ENCODE data around the gene FOXA1.

FOXA1 gene

DNA sequence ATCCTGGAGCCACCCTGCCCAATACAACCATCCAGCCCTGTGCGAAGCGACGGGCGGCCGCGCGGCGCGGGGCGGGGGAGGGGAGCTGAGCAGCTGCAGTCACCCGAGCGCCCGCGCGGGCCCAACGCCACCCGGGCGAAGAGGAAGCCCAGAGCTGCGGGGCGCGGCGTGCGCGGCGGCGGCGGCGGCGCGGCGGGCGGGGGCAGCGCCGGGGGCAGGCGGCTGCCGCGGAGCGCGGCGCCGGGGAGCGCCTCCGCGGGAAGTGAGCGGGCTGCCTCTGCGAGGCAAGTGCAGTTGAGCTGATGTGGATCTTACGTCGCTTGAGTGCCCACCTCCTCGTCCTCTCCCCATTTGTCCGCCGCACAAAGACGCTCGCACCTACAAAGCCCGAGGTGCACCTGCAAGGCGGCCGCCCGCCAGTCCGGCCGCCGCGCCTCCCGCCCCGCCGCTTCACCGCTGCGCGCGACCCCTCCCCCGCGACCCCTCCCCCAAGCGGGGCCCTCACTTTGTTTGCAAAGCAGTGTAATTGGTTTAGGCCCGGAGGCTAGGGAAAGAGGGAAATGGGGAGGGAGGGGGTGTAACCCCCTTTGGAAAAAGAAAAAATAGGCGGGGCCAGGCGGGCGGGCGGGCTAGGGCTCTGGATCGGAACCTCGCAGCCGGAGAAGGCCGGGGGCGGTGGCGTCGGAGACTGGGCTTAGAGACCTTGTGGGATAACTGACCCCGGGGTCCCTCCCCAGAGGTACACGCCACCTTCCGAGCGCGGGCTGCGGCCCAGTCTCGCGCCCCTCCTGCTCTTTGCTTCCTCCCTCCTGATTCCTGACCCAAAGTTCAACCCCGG, at the start of gene FOXA1, which contains the start of gene TTC6:
TSS of gene FOXA1 (minus strand) at position 279 of the 838 bp plus-strand sequence. CDS start at position 2, 277 bp downstream.
TSS of gene TTC6 (plus strand) at position 659 of the 838 bp plus-strand sequence. CDS start 26,436 bp downstream, outside the sequence.
- no peaks in the 10 kb centered on the region for H3K9me3 ChIP-seq (ENCODE audit: control insufficient read depth, insufficient read depth, low read length)
- H3K36me3 ChIP-seq (ENCODE audit: control insufficient read depth, insufficient read depth, low read length) = no peaks in the 10 kb centered on the region
- H3K27ac ChIP-seq (ENCODE audit: low read length) = no peak within 1 kb of the TSS
- H3K4me3 ChIP-seq (ENCODE audit: low read length) = peak within 1 kb of the TSS; percentile 38; the same call in 1 of the 2 replicates
- H3K27me3 ChIP-seq (ENCODE audit: control insufficient read depth, insufficient read depth, low read length) = peaks cover 85% of the 10 kb centered on the region
- no CpG with 5 or more reads among the region's 92 CpGs for WGBS (ENCODE audit: insufficient coverage, insufficient read length)
- no peak for DNase-seq (ENCODE audit: low read depth, low spot score)
- peaks cover 9% of the 10 kb centered on the region for H3K4me1 ChIP-seq (ENCODE audit: control insufficient read depth, insufficient read depth, low read length)

DNA sequence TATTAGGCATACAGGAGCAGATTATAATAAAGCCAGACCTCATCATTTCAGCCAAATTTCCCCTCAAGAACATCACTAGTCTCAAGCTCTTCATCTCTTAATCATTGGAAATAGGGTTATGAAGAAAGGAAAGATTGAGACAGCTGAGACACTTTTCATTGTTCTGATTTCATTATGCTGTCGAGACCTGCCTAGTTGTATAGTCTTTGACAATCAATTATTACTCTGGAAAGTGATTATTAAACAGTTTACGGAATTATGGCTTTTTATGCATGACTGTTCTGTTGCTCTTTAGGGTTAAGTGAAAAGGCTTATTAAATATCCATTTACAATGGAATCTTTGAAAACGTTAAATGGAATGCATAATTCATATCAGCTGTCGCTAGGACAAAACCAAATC, 48.7 kb upstream of the FOXA1 start:
- Histone ChIP-seq H3K27me3 (ENCODE audit: control insufficient read depth, insufficient read depth, low read length) (no peaks in the 10 kb centered on the region), H3K27ac (ENCODE audit: low read length) (no peak overlapping the region), H3K9me3 (ENCODE audit: control insufficient read depth, insufficient read depth, low read length) (no peaks in the 10 kb centered on the region), H3K4me3 (ENCODE audit: low read length) (no peak overlapping the region), H3K36me3 (ENCODE audit: control insufficient read depth, insufficient read depth, low read length) (no peaks in the 10 kb centered on the region), H3K4me1 (ENCODE audit: control insufficient read depth, insufficient read depth, low read length) (no peaks in the 10 kb centered on the region)
- WGBS (ENCODE audit: insufficient coverage, insufficient read length) = no CpG with 5 or more reads among the region's 4 CpGs
- DNase-seq (ENCODE audit: low read depth, low spot score) = no peak

DNA sequence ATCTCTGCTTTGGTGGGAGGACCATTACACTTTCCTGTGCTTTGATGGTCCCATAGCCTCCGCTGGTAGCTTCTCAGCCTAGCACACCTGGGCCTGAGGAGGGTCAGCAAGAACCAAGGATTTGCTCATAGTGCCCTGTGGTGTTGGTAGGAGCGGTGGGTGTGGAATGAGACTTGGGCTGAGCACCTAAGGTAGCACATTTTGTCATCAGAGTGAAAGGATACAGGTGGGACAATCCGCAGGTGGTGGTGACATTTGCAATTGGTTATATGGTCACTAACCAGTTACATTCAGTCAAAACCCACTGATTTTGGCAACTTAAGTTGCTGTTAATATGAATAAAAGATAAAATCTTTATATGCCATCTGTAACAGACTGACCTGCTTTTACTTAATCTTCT, 47.1 kb upstream of the FOXA1 start:
- H3K9me3 ChIP-seq (ENCODE audit: control insufficient read depth, insufficient read depth, low read length) = no peaks in the 10 kb centered on the region
- H3K4me1 ChIP-seq (ENCODE audit: control insufficient read depth, insufficient read depth, low read length) = no peaks in the 10 kb centered on the region
- no peak for DNase-seq (ENCODE audit: low read depth, low spot score)
- no peak overlapping the region for H3K4me3 ChIP-seq (ENCODE audit: low read length)
- H3K36me3 ChIP-seq (ENCODE audit: control insufficient read depth, insufficient read depth, low read length) = no peaks in the 10 kb centered on the region
- H3K27ac ChIP-seq (ENCODE audit: low read length) = no peak overlapping the region
- no CpG with 5 or more reads among the region's 3 CpGs for WGBS (ENCODE audit: insufficient coverage, insufficient read length)
- H3K27me3 ChIP-seq (ENCODE audit: control insufficient read depth, insufficient read depth, low read length) = no peaks in the 10 kb centered on the region

DNA sequence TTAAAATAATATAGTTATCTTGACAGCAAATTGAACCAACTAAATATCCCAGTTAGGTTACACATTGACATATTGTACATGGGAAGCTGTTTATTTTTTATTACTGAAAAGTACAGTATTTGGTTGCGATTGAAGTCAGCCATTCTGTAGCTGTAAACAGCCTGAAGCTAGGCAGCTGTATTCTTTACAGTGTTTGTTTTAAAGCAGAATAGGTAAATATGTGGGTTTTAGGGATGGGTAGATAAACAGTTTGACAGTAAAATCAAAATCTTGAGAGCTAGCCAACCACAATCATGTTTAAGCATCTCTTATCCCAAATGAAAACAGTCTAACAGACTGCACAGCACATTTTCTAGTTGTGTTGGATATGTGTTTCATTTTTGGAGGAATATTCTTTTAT, 46.1 kb upstream of the FOXA1 start:
- DNase-seq (ENCODE audit: low read depth, low spot score) = no peak
- Histone ChIP-seq H3K27me3 (ENCODE audit: control insufficient read depth, insufficient read depth, low read length) (no peaks in the 10 kb centered on the region), H3K4me3 (ENCODE audit: low read length) (no peak overlapping the region), H3K9me3 (ENCODE audit: control insufficient read depth, insufficient read depth, low read length) (no peaks in the 10 kb centered on the region), H3K4me1 (ENCODE audit: control insufficient read depth, insufficient read depth, low read length) (no peaks in the 10 kb centered on the region), H3K27ac (ENCODE audit: low read length) (no peak overlapping the region), H3K36me3 (ENCODE audit: control insufficient read depth, insufficient read depth, low read length) (no peaks in the 10 kb centered on the region)
- WGBS (ENCODE audit: insufficient coverage, insufficient read length) = no CpG with 5 or more reads among the region's 1 CpG

DNA sequence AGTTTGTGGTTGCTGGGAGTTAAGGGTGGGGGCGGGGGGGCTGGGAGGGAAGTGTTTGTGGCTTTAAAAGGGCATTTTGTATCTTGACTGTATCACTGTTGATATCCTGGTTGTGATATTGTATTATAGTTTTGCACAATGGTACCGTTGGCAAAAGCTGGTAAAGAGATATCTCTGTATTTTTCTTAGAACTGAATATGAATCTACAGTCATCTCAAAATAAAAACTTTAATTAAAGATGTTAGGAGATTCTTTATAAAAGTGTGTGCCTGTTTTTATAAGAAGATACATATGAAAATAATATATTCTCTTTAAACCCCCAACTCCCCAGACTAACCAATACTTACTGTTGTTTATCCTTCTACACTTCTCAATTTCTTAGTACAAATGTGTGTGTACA, 43.5 kb upstream of the FOXA1 start:
- no peaks in the 10 kb centered on the region for H3K4me1 ChIP-seq (ENCODE audit: control insufficient read depth, insufficient read depth, low read length)
- H3K4me3 ChIP-seq (ENCODE audit: low read length) = no peak overlapping the region
- DNase-seq (ENCODE audit: low read depth, low spot score) = no peak
- H3K36me3 ChIP-seq (ENCODE audit: control insufficient read depth, insufficient read depth, low read length) = no peaks in the 10 kb centered on the region
- no CpG with 5 or more reads among the region's 2 CpGs for WGBS (ENCODE audit: insufficient coverage, insufficient read length)
- H3K9me3 ChIP-seq (ENCODE audit: control insufficient read depth, insufficient read depth, low read length) = no peaks in the 10 kb centered on the region
- no peaks in the 10 kb centered on the region for H3K27me3 ChIP-seq (ENCODE audit: control insufficient read depth, insufficient read depth, low read length)
- no peak overlapping the region for H3K27ac ChIP-seq (ENCODE audit: low read length)

DNA sequence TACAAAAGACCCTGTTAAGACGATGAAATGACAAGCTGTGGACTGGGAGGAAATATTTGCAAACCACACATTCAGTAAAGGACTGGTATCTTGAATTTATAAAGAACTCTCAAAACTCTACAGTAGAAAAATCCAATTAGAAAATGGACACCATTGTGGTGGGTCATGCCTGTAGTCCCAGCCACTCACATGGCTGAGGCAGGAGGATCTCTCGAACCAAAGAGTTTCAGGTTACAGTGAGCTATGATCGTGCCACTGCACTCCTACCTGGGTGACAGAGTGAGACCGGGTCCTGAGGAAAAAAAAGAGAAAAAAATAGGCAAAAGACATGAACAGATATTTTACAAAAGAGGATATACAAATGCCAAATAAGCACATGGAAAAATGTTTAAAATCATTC, 42.3 kb upstream of the FOXA1 start:
- DNase-seq (ENCODE audit: low read depth, low spot score) = no peak
- H3K27me3 ChIP-seq (ENCODE audit: control insufficient read depth, insufficient read depth, low read length) = no peaks in the 10 kb centered on the region
- H3K36me3 ChIP-seq (ENCODE audit: control insufficient read depth, insufficient read depth, low read length) = no peaks in the 10 kb centered on the region
- no peak overlapping the region for H3K4me3 ChIP-seq (ENCODE audit: low read length)
- H3K9me3 ChIP-seq (ENCODE audit: control insufficient read depth, insufficient read depth, low read length) = no peaks in the 10 kb centered on the region
- H3K27ac ChIP-seq (ENCODE audit: low read length) = no peak overlapping the region
- no peaks in the 10 kb centered on the region for H3K4me1 ChIP-seq (ENCODE audit: control insufficient read depth, insufficient read depth, low read length)
- no CpG with 5 or more reads among the region's 4 CpGs for WGBS (ENCODE audit: insufficient coverage, insufficient read length)

DNA sequence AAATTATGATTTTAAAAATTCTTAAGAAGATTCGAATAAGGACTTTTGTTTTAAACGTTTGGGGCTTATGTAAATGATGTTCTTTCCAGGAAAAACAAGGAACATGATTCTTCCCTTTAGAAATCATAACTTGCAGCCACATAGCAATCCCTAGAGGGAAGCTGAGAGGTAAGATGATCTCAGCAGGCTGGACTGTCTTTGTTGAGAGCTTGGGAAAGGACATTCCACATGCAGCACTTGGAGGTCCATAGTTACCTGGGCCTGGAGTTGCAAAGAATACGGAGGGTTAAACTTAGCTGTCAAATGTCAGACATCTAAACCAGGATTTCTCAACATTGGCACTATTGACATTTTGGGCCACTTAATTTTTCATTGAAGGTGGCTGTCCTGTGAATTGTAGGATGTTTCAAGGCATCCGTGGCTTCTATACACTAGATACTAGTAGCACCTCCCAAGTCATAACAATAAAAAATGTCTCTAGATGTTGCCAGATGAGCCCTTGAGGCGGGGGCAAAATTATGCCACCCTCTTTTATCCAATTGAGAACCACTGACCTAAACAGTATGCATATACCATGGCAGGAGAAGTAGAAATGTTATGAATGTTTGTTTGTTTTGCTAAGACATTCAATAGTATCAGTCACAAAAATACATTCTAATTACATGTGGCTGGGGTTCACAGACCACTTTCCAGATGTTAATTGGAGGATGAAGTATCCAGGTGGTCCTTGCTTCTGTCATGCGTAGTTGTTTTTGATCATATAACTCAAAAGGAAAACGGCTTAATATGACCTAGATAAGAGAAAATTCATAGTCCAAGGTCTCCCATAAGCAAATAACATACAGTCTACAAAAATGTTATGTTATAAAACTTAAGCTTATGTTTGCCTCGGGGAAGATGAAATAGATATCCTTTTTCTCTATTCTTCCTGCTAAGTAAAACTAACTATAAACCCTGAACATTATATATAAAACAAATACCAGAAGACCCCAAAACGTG, 30.8 kb upstream of the FOXA1 start:
- WGBS (ENCODE audit: insufficient coverage, insufficient read length) = no CpG with 5 or more reads among the region's 9 CpGs
- Histone ChIP-seq H3K4me1 (ENCODE audit: control insufficient read depth, insufficient read depth, low read length) (no peaks in the 10 kb centered on the region), H3K27me3 (ENCODE audit: control insufficient read depth, insufficient read depth, low read length) (peaks cover 22% of the 10 kb centered on the region; the same call in 1 of the 2 replicates), H3K4me3 (ENCODE audit: low read length) (no peak overlapping the region), H3K36me3 (ENCODE audit: control insufficient read depth, insufficient read depth, low read length) (no peaks in the 10 kb centered on the region), H3K9me3 (ENCODE audit: control insufficient read depth, insufficient read depth, low read length) (no peaks in the 10 kb centered on the region), H3K27ac (ENCODE audit: low read length) (no peak overlapping the region)
- no peak for DNase-seq (ENCODE audit: low read depth, low spot score)

DNA sequence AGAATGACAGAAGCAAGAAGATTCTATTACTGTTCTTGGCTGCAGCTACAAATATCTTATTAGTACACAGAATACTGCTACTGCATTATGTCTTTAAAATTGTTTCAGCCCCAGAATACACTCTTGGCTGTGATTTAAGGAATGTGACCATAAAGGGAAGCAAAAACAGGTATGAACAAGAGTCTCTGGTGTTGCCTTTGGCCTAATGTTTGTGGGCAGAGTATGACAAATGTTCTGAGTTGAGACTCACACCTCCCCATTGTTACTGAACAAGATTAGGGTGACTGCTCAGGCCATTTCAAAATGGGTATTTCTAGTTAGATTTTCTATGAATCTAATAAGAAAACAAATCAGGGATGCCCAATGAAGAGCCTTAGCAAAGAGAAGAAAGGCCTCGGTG, 28.9 kb upstream of the FOXA1 start:
- no peaks in the 10 kb centered on the region for H3K4me1 ChIP-seq (ENCODE audit: control insufficient read depth, insufficient read depth, low read length)
- no peaks in the 10 kb centered on the region for H3K36me3 ChIP-seq (ENCODE audit: control insufficient read depth, insufficient read depth, low read length)
- H3K27ac ChIP-seq (ENCODE audit: low read length) = no peak overlapping the region
- DNase-seq (ENCODE audit: low read depth, low spot score) = no peak
- no peaks in the 10 kb centered on the region for H3K9me3 ChIP-seq (ENCODE audit: control insufficient read depth, insufficient read depth, low read length)
- peaks cover 23% of the 10 kb centered on the region; the same call in 1 of the 2 replicates for H3K27me3 ChIP-seq (ENCODE audit: control insufficient read depth, insufficient read depth, low read length)
- no peak overlapping the region for H3K4me3 ChIP-seq (ENCODE audit: low read length)
- no CpG with 5 or more reads among the region's 1 CpG for WGBS (ENCODE audit: insufficient coverage, insufficient read length)

DNA sequence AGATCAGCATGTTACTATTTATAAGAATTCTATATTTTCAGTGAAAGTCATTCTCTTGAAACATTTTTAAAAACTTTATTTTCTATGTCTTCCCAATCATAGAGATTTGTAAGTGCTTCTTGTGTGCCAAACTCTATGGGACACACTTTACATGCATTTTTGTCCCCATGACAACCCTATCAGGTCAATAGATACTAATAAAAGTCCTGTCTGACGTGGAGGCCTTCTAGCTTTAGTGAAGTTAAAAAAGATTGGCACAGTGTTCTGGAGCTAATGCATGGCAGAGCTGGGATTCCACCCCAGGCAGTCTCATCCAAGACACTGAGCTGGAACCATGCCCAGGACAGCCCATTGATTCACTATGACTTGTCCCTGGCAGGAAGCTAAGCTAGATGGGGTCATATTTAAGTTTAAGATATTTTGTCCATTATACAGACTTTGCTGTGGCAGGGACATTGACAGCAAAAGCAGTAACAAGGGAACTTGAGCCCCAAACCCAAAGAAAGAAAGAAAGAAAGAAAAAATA, 28.4 kb upstream of the FOXA1 start:
- H3K36me3 ChIP-seq (ENCODE audit: control insufficient read depth, insufficient read depth, low read length) = no peaks in the 10 kb centered on the region
- peaks cover 23% of the 10 kb centered on the region; the same call in 1 of the 2 replicates for H3K27me3 ChIP-seq (ENCODE audit: control insufficient read depth, insufficient read depth, low read length)
- H3K9me3 ChIP-seq (ENCODE audit: control insufficient read depth, insufficient read depth, low read length) = no peaks in the 10 kb centered on the region
- DNase-seq (ENCODE audit: low read depth, low spot score) = no peak
- no peaks in the 10 kb centered on the region for H3K4me1 ChIP-seq (ENCODE audit: control insufficient read depth, insufficient read depth, low read length)
- no peak overlapping the region for H3K27ac ChIP-seq (ENCODE audit: low read length)
- no peak overlapping the region for H3K4me3 ChIP-seq (ENCODE audit: low read length)
- WGBS (ENCODE audit: insufficient coverage, insufficient read length) = no CpG with 5 or more reads among the region's 1 CpG
